Left lung (tissue), 10 donors: ENCODE measurements around the gene PPFIA4. TPM values are rescaled to one million over a fixed set of nuclear protein-coding genes. Genes with fewer than 3 reads are reported as not detected.
A peak's percentile ranks its signal among the peaks of the same experiment; 100 is the strongest.

Source experiments
- ATAC-seq: fragments of 200-7000 bp; cut with Tn5 transposase; one replicate; pipeline ENCODE4 v1.9.1; 2020; ENCODE audit warnings: moderate library complexity
- DNase-seq, 4 donors: peaks; one replicate each; pipeline ENCODE4 v3.0.0-alpha.2; 2013 to 2020
- H3K27ac ChIP-seq, 2 donors: fragments of 200-600 bp; sonication (generic) in 1 of 2; one replicate each; pipeline versions ENCODE4 v1.5.0 to v1.8.0; 2020 to 2021
- H3K27me3 ChIP-seq, 2 donors: fragments of 200-600 bp; sonication (generic) in 1 of 2; one replicate each; pipeline versions ENCODE4 v1.5.0 to v1.8.0; 2020 to 2021
- H3K36me3 ChIP-seq, 2 donors: fragments of 200-600 bp; sonication (generic) in 1 of 2; one replicate each; pipeline versions ENCODE4 v1.5.0 to v1.8.0; 2020 to 2021
- H3K4me1 ChIP-seq, 2 donors: fragments of 200-600 bp; one replicate each; pipeline ENCODE4 v1.8.0; 2021
- H3K4me3 ChIP-seq, 2 donors: fragments of 200-600 bp; sonication (generic) in 1 of 2; one replicate each; pipeline versions ENCODE4 v1.5.0 to v1.8.0; 2020 to 2021; ENCODE audit warnings: mild to moderate bottlenecking in 1 of 2
- H3K9me3 ChIP-seq, 2 donors: fragments of 200-600 bp; sonication (generic) in 1 of 2; one replicate each; pipeline versions ENCODE4 v1.5.0 to v1.8.0; 2020 to 2021
- intact Hi-C, 2 donors: fragments of 100-400 bp; cut with DNase I; formaldehyde crosslinking; loops; one replicate each; pipeline versions ENCODE4 v1.11.2 to v1.14.2; 2022
- polyA plus RNA-seq, 6 donors: library from polyadenylated mRNA; unstranded; fragments of 120-200 nt; gene quantifications; one replicate each; pipeline ENCODE4 v1.2.1, GENCODE V29; 2013; ENCODE audit not compliant: insufficient read length in 6 of 6
- total RNA-seq, 2 donors: library from RNA; stranded (reverse); fragmentation: NEBNext Ultra II Directional; extraction: Animal tissue kit (Norgen Biotek cat#: 25700); gene quantifications; one replicate each; pipeline ENCODE4 v1.2.1, GENCODE V29; 2021
- TF ChIP-seq, protein P1 (sequence below), 2 donors: fragments of 200-600 bp; sonication (generic) in 1 of 2; IDR thresholded peaks; one replicate each; pipeline versions ENCODE4 v1.5.0 to v1.8.0; 2021; ENCODE audit warnings: antibody characterized with exemption in 2 of 2
- donor health status: DM: no; HTN: yes; CAD: no.
- donor health status: DM: no; HTN: no; CAD: no.

PPFIA4 gene
- total and polyA plus RNA-seq, 8 donors: 1.3 to 5.1 (median 3.3) TPM

DNA sequence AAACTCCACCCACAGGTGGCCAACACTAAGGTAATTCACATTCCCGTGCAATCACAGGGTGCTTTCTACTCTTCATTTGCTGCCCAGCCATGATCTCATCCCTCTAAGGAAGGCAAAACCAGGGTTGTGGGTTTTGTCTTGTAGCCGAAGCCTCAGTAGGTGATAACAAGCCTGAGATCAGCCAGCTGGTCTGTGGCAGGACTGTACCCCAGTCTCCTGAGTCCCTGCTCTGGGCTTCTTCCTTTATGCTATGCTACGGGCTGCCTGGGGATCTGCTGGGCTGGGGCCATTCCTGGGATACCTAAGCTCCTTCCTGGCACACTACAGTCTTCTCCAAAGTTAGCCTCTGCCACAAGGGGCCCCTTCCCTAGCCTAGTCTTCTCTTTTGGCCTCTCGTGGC is 9.8 kb downstream of the PPFIA4 start:
- no peak for DNase-seq
- ATAC-seq: no peak
- intact Hi-C loops: loop anchor here in 1 of 2 donors (5.0 kb wide), 1 partner anchor 181 kb away; no protein-coding TSS in a partner anchor
- TF ChIP-seq, protein P1, sequence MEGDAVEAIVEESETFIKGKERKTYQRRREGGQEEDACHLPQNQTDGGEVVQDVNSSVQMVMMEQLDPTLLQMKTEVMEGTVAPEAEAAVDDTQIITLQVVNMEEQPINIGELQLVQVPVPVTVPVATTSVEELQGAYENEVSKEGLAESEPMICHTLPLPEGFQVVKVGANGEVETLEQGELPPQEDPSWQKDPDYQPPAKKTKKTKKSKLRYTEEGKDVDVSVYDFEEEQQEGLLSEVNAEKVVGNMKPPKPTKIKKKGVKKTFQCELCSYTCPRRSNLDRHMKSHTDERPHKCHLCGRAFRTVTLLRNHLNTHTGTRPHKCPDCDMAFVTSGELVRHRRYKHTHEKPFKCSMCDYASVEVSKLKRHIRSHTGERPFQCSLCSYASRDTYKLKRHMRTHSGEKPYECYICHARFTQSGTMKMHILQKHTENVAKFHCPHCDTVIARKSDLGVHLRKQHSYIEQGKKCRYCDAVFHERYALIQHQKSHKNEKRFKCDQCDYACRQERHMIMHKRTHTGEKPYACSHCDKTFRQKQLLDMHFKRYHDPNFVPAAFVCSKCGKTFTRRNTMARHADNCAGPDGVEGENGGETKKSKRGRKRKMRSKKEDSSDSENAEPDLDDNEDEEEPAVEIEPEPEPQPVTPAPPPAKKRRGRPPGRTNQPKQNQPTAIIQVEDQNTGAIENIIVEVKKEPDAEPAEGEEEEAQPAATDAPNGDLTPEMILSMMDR (IDR thresholded peaks at IDR 0.05): no peak
- no peaks in the 10 kb centered on the region for H3K9me3 ChIP-seq
- no peak overlapping the region for H3K4me3 ChIP-seq
- H3K27me3 ChIP-seq: peaks cover 0 to 20% of the 10 kb centered on the region in 2 donors
- no peaks in the 10 kb centered on the region for H3K36me3 ChIP-seq
- H3K27ac ChIP-seq: no peak overlapping the region
- H3K4me1 ChIP-seq: peaks cover 0 to 5% of the 10 kb centered on the region in 2 donors

DNA sequence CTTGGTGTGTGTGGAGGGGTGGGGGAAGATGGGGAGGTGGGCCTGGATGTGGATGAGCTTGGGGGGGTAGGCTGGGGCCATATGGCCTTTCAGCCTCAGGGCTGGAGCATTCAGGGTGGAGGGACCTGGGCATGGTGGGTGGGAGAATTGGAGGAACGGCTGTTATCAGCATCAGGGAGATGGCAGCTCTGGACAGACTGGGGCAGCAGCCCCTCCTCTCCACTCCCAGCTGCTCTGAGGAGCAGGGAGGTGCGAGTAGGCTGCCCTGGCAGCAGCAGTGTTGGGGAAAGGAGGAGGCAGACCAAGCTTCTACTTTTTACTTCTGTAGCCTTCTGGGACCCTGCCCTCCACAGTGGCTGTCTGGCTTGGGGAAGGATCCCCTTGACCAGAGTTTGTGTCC is 10.2 kb downstream of the PPFIA4 start:
- TF ChIP-seq, protein P1 (IDR thresholded peaks at IDR 0.05): no peak
- Histone ChIP-seq H3K9me3 (no peaks in the 10 kb centered on the region), H3K36me3 (no peaks in the 10 kb centered on the region), H3K27ac (no peak overlapping the region), H3K4me1 (peaks cover 0 to 5% of the 10 kb centered on the region in 2 donors), H3K4me3 (no peak overlapping the region), H3K27me3 (peaks cover 0 to 20% of the 10 kb centered on the region in 2 donors)
- DNase-seq (no peak), ATAC-seq (no peak)
- intact Hi-C loops: loop anchor here in 1 of 2 donors (5.0 kb wide), 1 partner anchor 181 kb away; no protein-coding TSS in a partner anchor

DNA sequence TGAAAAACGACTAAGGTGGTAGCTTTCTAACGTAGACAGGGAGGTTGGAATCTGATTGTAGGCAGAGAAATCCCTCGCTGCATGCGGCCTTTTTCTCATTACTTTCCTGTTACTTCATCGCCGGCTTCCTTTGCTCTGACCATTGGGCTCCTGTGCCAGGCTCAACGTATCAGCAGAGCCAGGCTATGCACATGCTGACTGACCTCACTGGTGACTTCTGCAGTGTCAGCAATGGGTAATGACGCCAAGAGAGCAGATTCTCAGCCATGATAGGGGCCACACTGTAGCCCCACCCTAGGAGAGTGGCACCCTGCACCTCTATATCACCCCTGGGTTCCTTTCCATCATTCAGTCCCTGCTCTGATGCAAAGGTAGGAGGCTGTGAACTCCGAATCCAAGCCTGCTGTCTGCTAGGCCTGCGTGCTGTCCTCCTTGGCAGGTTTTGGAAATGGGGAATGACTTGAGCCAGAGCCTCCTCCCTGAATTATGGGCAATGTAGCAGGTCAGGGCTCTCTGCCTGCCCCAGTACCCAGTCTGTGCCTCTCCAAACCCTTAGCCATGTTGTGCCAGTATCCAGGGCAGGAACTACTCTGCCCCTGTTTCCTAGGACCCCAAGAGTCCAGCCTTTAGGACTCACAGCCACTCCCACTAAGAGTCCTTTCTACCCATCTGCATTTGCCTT is 11.4 kb downstream of the PPFIA4 start:
- DNase-seq: no peak
- TF ChIP-seq, protein P1 (IDR thresholded peaks at IDR 0.05): no peak
- Histone ChIP-seq H3K27ac (no peak overlapping the region), H3K27me3 (peaks cover 0 to 20% of the 10 kb centered on the region in 2 donors), H3K36me3 (no peaks in the 10 kb centered on the region), H3K4me3 (no peak overlapping the region), H3K9me3 (no peaks in the 10 kb centered on the region), H3K4me1 (peaks cover 0 to 5% of the 10 kb centered on the region in 2 donors)
- intact Hi-C loops: loop anchor here in 1 of 2 donors (5.0 kb wide), 1 partner anchor 180 kb away; no protein-coding TSS in a partner anchor
- ATAC-seq: no peak

DNA sequence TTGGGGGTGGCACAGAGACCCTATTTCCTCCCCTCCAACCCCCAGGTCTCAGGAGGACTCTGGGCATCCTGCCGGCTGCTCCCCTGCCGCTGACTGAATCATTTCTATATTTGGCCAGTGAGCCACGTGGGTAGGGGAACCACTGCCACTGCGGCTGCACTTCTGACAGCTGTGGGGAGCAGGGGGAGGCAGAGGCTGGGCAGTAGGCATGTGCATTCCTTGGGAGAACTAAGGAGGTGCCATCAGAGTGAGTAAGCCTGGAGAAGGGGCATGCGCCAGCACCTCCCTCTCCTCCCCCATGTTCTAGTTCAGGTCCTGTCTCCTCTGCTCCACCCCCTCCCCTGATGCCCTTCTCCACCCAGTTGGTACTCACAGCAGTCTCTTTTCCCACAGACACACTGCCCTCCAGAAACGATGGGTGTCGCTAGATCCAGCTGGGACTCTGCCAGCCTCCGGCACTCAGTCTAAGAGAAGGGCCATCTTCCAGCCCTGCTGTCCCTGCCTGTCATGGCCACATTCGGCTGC is 12.0 kb downstream of the PPFIA4 start:
- Histone ChIP-seq H3K27ac (no peak overlapping the region), H3K36me3 (no peaks in the 10 kb centered on the region), H3K4me3 (no peak overlapping the region), H3K9me3 (no peaks in the 10 kb centered on the region), H3K4me1 (peaks cover 0 to 5% of the 10 kb centered on the region in 2 donors), H3K27me3 (peaks cover 0 to 20% of the 10 kb centered on the region in 2 donors)
- ATAC-seq: peak; percentile 30
- DNase-seq: no peak
- TF ChIP-seq, protein P1 (IDR thresholded peaks at IDR 0.05): no peak
- intact Hi-C loops: loop anchor here in 1 of 2 donors (5.0 kb wide), 1 partner anchor 179 kb away; no protein-coding TSS in a partner anchor

DNA sequence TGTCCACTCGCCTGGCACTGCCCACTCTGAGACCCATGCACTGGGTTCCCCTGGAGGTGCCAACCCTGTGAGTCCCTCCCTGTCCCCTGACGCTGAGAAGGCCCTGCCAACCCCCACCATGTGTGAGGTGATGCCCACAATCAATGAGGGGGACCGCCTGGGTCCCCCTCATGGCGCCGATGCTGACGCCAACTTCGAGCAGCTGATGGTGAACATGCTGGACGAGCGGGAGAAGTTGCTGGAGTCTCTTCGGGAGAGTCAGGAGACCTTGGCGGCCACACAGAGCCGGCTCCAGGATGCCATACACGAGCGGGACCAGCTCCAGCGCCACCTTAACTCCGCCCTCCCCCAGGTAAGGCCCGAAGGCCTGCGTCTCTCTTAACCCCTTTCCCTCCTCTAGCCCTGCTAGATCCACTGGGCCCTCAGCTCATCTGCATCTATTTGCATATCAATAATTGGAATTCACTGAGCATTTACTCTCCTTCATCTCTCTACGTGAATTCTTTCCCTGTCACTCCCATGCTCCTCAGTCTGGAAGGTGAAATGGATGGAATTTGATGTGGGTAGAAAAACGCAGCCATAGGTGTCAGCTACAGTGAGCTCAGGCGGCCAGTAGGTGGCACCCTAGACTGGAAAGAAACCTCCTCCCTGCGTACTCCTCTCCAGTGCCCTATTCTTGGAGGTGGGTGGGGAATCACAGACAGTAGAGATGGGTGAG is 12.8 kb downstream of the PPFIA4 start:
- H3K27ac ChIP-seq: no peak overlapping the region
- TF ChIP-seq, protein P1 (IDR thresholded peaks at IDR 0.05): peak; percentile 89 to 91
- intact Hi-C loops: loop anchor here in 1 of 2 donors (5.0 kb wide), 1 partner anchor 178 kb away; no protein-coding TSS in a partner anchor

More for the DNA sequence above, 12.8 kb downstream of the PPFIA4 start:
- peaks cover 0 to 5% of the 10 kb centered on the region in 2 donors for H3K4me1 ChIP-seq
- ATAC-seq: peak; percentile 94
- H3K27me3 ChIP-seq: peaks cover 0 to 20% of the 10 kb centered on the region in 2 donors
- DNase-seq: peak; percentile 64 to 85 (median 74)
- no peak overlapping the region for H3K4me3 ChIP-seq
- no peaks in the 10 kb centered on the region for H3K9me3 ChIP-seq
- no peaks in the 10 kb centered on the region for H3K36me3 ChIP-seq
